Activated CD8-positive, alpha-beta T cell treated with anti-CD3 and anti-CD28 coated beads, Interleukin-2, amount 10 ng/mL, durations not matched to agents 7 days and 5 days (primary cell): ENCODE results near the gene GLMP. TPM values are rescaled to one million over a fixed set of nuclear protein-coding genes. Genes with fewer than 3 reads are reported as not detected.

ENCODE experiments used
- ATAC-seq: fragments of 150-1000 bp; cut with Tn5 transposase; one replicate; pipeline ENCODE4 v1.10.0; 2021; ENCODE audit warnings: moderate library complexity
- CTCF ChIA-PET: fragments of 350-600 bp; sonication (Branson Sonifier 250); formaldehyde crosslinking; loops from one replicate; lab custom pipeline; 2021; ENCODE audit warnings: antibody characterized with exemption; lab: Charles Lee
- POLR2A ChIA-PET: fragments of 350-600 bp; sonication (Branson Sonifier 250); formaldehyde crosslinking; loops from one replicate; lab custom pipeline; 2021; ENCODE audit warnings: antibody characterized with exemption; lab: Charles Lee
- DNase-seq: peaks from one replicate; pipeline ENCODE4 v3.0.0-alpha.2; 2020
- H3K27ac Mint-ChIP-seq: one replicate; pipeline ENCODE4 v1.8.0; 2021; ENCODE audit warnings: mild to moderate bottlenecking, mixed read lengths
- H3K27me3 Mint-ChIP-seq: one replicate; pipeline ENCODE4 v1.8.0; 2021; ENCODE audit warnings: low read depth, mixed read lengths
- H3K36me3 Mint-ChIP-seq: one replicate; pipeline ENCODE4 v1.8.0; 2021; ENCODE audit warnings: low read depth, mixed read lengths
- H3K4me1 Mint-ChIP-seq: one replicate; pipeline ENCODE4 v1.8.0; 2021; ENCODE audit warnings: low read depth, mixed read lengths
- H3K4me3 Mint-ChIP-seq: one replicate; pipeline ENCODE4 v1.8.0; 2021; ENCODE audit warnings: mild to moderate bottlenecking, mixed read lengths
- H3K9me3 Mint-ChIP-seq: one replicate; pipeline ENCODE4 v1.8.0; 2022; ENCODE audit warnings: mixed read lengths; ENCODE audit not compliant: insufficient read depth
- total RNA-seq, 2 experiments: library from RNA; stranded (reverse); gene quantifications; one replicate each; pipeline ENCODE4 v1.2.3, GENCODE V29; 2021

GLMP gene
- total RNA-seq, 2 experiments from 2014 or later, result 27.7 to 29.8 TPM

- H3K4me3 Mint-ChIP-seq, result no peak overlapping the region
- no peak overlapping the region for H3K27ac Mint-ChIP-seq
- CTCF ChIA-PET, result interaction anchor here (1.6 kb wide), 1 partner anchor 140 kb away, joined by 3 read pairs; no protein-coding TSS in a partner anchor
- peaks cover 18% of the 10 kb centered on the region for H3K36me3 Mint-ChIP-seq
- ATAC-seq (no peak), DNase-seq (no peak)
- H3K27me3 Mint-ChIP-seq, result no peaks in the 10 kb centered on the region
- H3K4me1 Mint-ChIP-seq, result peaks cover 31% of the 10 kb centered on the region
- no peaks in the 10 kb centered on the region for H3K9me3 Mint-ChIP-seq
- POLR2A ChIA-PET, result no interaction called here
These were observed 10.0 kb downstream of the GLMP start for GRCh38 chr1:156285437-156285836.

DNA sequence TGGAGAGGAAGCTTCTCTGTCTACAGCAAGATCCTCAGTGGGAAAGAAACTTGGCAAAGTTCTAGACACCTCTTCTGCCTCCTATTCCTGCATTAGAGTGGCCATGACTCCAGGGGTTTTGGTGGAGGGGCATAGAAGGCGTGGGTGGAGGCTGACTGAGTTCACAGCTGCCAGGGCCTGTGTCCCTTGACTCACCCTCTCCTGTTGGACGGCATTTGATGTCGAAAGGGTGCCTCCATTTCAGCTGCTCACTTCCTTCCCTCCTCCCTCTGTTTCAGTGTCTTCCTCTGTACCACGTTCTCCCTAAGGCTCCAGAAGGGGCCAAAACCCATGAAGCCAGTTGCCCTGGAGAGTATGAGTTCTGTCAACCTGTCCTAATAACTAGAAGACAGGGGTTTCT, 10.7 kb downstream of the GLMP start:
- peaks cover 37% of the 10 kb centered on the region for H3K4me1 Mint-ChIP-seq
- no peaks in the 10 kb centered on the region for H3K9me3 Mint-ChIP-seq
- H3K27ac Mint-ChIP-seq, result no peak overlapping the region
- H3K4me3 Mint-ChIP-seq, result no peak overlapping the region
- POLR2A ChIA-PET, result interaction anchor here (0.8 kb wide), 1 partner anchor 53 kb away, joined by 3 read pairs; the partner anchor contains the start of gene CCT3
- peaks cover 22% of the 10 kb centered on the region for H3K36me3 Mint-ChIP-seq
- ATAC-seq, result no peak
- CTCF ChIA-PET, result interaction anchor here (1.1 kb wide), 1 partner anchor 11 kb away, joined by 3 read pairs; the partner anchor contains the start of gene GLMP
- no peak for DNase-seq
- H3K27me3 Mint-ChIP-seq, result no peaks in the 10 kb centered on the region

DNA sequence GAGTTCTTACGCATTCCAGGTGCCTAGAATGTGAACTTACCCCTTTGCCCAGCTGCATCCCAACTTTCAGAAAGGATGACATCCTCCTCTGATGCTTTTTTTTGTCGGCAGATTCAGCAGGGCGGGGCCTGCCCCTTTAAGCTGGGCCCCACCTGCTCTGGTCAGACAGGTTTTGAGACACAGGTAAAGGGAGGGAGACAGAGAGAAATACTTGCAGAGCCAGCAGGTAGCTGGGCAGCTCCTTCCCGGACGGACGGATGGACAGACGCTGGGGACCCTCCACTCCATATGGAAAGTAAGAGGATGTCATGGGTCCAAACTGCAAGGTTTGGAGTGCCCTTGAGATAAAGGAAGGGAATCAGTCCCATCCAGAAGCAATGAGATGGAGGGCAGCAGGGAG, 11.4 kb downstream of the GLMP start, which contains the start of gene TMEM79:
TMEM79 (plus strand) TSS at position 214 of the 400 bp plus-strand sequence. CDS start 902 bp downstream, outside the sequence.
- Mint-ChIP-seq H3K4me3 (peak within 1 kb of the TSS; percentile 90), H3K27me3 (no peaks in the 10 kb centered on the region), H3K36me3 (peaks cover 21% of the 10 kb centered on the region), H3K9me3 (no peaks in the 10 kb centered on the region), H3K4me1 (peaks cover 40% of the 10 kb centered on the region), H3K27ac (peak within 1 kb of the TSS; percentile 87)
- ChIA-PET POLR2A (interaction anchor here (0.8 to 3.5 kb wide), 4 partner anchors 10 to 130 kb away, joined by 3 to 25 read pairs (median 12); partner anchors contain the start of genes CCT3, GLMP and PMF1), CTCF (interaction anchor here (1.1 to 2.9 kb wide), 9 partner anchors 12 to 422 kb away, joined by 3 to 14 read pairs (median 3); partner anchors contain the start of gene GLMP)
- no peak for DNase-seq
- no peak for ATAC-seq

GRCh38 chr1:156283521-156283920, 12.0 kb downstream of the GLMP start:
- Mint-ChIP-seq H3K9me3 (no peaks in the 10 kb centered on the region), H3K36me3 (peaks cover 20% of the 10 kb centered on the region), H3K27me3 (no peaks in the 10 kb centered on the region), H3K27ac (peak overlapping the region; percentile 87), H3K4me1 (peaks cover 40% of the 10 kb centered on the region), H3K4me3 (peak overlapping the region; percentile 90)
- ChIA-PET POLR2A (interaction anchor here (0.9 to 3.5 kb wide), 13 partner anchors 11 to 218 kb away, joined by 3 to 25 read pairs (median 7); partner anchors contain the start of genes GLMP, MEF2D and PMF1), CTCF (interaction anchor here (0.9 to 4.5 kb wide), 19 partner anchors 11 to 422 kb away, joined by 3 to 29 read pairs (median 4); partner anchors contain the start of gene GLMP)
- ATAC-seq (no peak), DNase-seq (no peak)

GRCh38 chr1:156282479-156283222, 12.8 kb downstream of the GLMP start, which contains the start of gene SMG5:
Gene SMG5 (minus strand): TSS chr1:156282825. CDS start chr1:156282680, 145 bp downstream.
- H3K36me3 Mint-ChIP-seq, result peaks cover 29% of the 10 kb centered on the region
- ATAC-seq (peak; percentile 94), DNase-seq (peak; percentile 98)
- no peaks in the 10 kb centered on the region for H3K9me3 Mint-ChIP-seq
- no peaks in the 10 kb centered on the region for H3K27me3 Mint-ChIP-seq
- H3K4me1 Mint-ChIP-seq, result peaks cover 40% of the 10 kb centered on the region
- ChIA-PET POLR2A (interaction anchor here (0.8 to 3.5 kb wide), 27 partner anchors 9 to 219 kb away, joined by 3 to 25 read pairs (median 5); partner anchors contain the start of genes CCT3, GLMP, MEF2D and PMF1), CTCF (interaction anchor here (0.7 to 4.5 kb wide), 23 partner anchors 12 to 423 kb away, joined by 3 to 29 read pairs (median 4); partner anchors contain the start of genes PMF1 and SLC25A44)
- H3K4me3 Mint-ChIP-seq, result peak within 1 kb of the TSS; percentile 90
- peak within 1 kb of the TSS; percentile 87 for H3K27ac Mint-ChIP-seq

- ATAC-seq, result no peak
- H3K9me3 Mint-ChIP-seq, result no peaks in the 10 kb centered on the region
- DNase-seq, result peak; percentile 32
- H3K27me3 Mint-ChIP-seq, result no peaks in the 10 kb centered on the region
- ChIA-PET CTCF (interaction anchor here (0.8 to 4.5 kb wide), 19 partner anchors 10 to 216 kb away, joined by 3 to 29 read pairs (median 5); partner anchors contain the start of genes PMF1 and SLC25A44), POLR2A (interaction anchor here (0.8 to 3.5 kb wide), 27 partner anchors 8 to 219 kb away, joined by 3 to 25 read pairs (median 5); partner anchors contain the start of genes CCT3, GLMP, MEF2D and PMF1)
- H3K4me1 Mint-ChIP-seq, result peaks cover 40% of the 10 kb centered on the region
- peak overlapping the region; percentile 90 for H3K4me3 Mint-ChIP-seq
- peaks cover 33% of the 10 kb centered on the region for H3K36me3 Mint-ChIP-seq
- H3K27ac Mint-ChIP-seq, result peak overlapping the region; percentile 87
These were observed 13.6 kb downstream of the GLMP start for GRCh38 chr1:156281693-156282478.

- peak; percentile 63 for DNase-seq
- H3K4me1 Mint-ChIP-seq, result peaks cover 38% of the 10 kb centered on the region
- ATAC-seq, result peak; percentile 38
- ChIA-PET CTCF (interaction anchor here (0.8 to 4.5 kb wide), 15 partner anchors 9 to 229 kb away, joined by 3 to 29 read pairs (median 8); partner anchors contain the start of genes PMF1 and SLC25A44), POLR2A (interaction anchor here (1.0 to 3.5 kb wide), 12 partner anchors 10 to 220 kb away, joined by 3 to 25 read pairs (median 6); partner anchors contain the start of genes CCT3, GLMP, MEF2D and PMF1)
- peak overlapping the region; percentile 87 for H3K27ac Mint-ChIP-seq
- peaks cover 34% of the 10 kb centered on the region for H3K36me3 Mint-ChIP-seq
- H3K27me3 Mint-ChIP-seq, result no peaks in the 10 kb centered on the region
- peak overlapping the region; percentile 90 for H3K4me3 Mint-ChIP-seq
- H3K9me3 Mint-ChIP-seq, result no peaks in the 10 kb centered on the region
These were observed 14.2 kb downstream of the GLMP start for GRCh38 chr1:156281281-156281680.

GRCh38 chr1:156279837-156280236, 15.6 kb downstream of the GLMP start:
- POLR2A ChIA-PET, result interaction anchor here (1.0 to 1.3 kb wide), 2 partner anchors 9 to 20 kb away, joined by 3 to 4 read pairs; no protein-coding TSS in a partner anchor
- peaks cover 37% of the 10 kb centered on the region for H3K4me1 Mint-ChIP-seq
- H3K27ac Mint-ChIP-seq, result no peak overlapping the region
- H3K36me3 Mint-ChIP-seq, result peaks cover 39% of the 10 kb centered on the region
- H3K27me3 Mint-ChIP-seq, result no peaks in the 10 kb centered on the region
- H3K9me3 Mint-ChIP-seq, result no peaks in the 10 kb centered on the region
- no peak for DNase-seq
- ATAC-seq, result no peak
- CTCF ChIA-PET, result interaction anchor here (0.6 to 4.5 kb wide), 12 partner anchors 8 to 424 kb away, joined by 3 to 29 read pairs (median 4); no protein-coding TSS in a partner anchor
- H3K4me3 Mint-ChIP-seq, result no peak overlapping the region

DNA sequence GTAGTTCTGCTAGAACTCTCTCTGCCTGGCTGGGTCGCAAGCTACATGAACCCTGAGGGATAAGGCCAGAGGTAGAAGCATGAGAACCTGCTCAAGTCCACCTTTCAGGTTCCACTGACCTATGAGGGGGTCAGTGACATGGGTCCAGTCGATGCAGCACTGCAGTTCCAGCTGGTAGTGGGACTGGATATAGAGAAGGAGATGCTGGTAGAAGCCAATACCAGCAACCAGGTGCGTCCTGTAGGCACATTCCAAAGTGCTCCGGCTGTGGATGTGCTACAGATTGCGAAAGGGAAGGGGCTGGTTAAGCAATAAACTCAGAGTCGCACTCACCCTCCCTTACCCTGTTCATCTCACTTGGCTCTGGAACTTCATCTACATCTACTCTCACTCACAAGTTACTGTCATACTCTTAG, 18.5 kb downstream of the GLMP start:
- ATAC-seq (no peak), DNase-seq (no peak)
- POLR2A ChIA-PET, result no interaction called here
- H3K4me3 Mint-ChIP-seq, result no peak overlapping the region
- peaks cover 63% of the 10 kb centered on the region for H3K36me3 Mint-ChIP-seq
- CTCF ChIA-PET, result interaction anchor here (1.1 to 1.6 kb wide), 2 partner anchors 136 to 180 kb away, joined by 4 read pairs; no protein-coding TSS in a partner anchor
- H3K27ac Mint-ChIP-seq, result peak overlapping the region; percentile 21
- no peaks in the 10 kb centered on the region for H3K9me3 Mint-ChIP-seq
- peaks cover 21% of the 10 kb centered on the region for H3K4me1 Mint-ChIP-seq
- H3K27me3 Mint-ChIP-seq, result no peaks in the 10 kb centered on the region

- H3K27ac Mint-ChIP-seq, result peak overlapping the region; percentile 37
- ATAC-seq, result no peak
- H3K9me3 Mint-ChIP-seq, result no peaks in the 10 kb centered on the region
- POLR2A ChIA-PET, result interaction anchor here (1.4 kb wide), 1 partner anchor 31 kb away, joined by 3 read pairs; no protein-coding TSS in a partner anchor
- peaks cover 20% of the 10 kb centered on the region for H3K4me1 Mint-ChIP-seq
- no peak overlapping the region for H3K4me3 Mint-ChIP-seq
- no peak for DNase-seq
- no peaks in the 10 kb centered on the region for H3K27me3 Mint-ChIP-seq
- CTCF ChIA-PET, result interaction anchor here (1.1 to 1.6 kb wide), 2 partner anchors 135 to 180 kb away, joined by 4 read pairs; no protein-coding TSS in a partner anchor
- peaks cover 65% of the 10 kb centered on the region for H3K36me3 Mint-ChIP-seq
These were observed 18.9 kb downstream of the GLMP start for GRCh38 chr1:156276532-156276931.
